Gastrocnemius medialis (tissue), 4 donors: Measurements from ENCODE around the gene MID2. TPM values are rescaled to one million over a fixed set of nuclear protein-coding genes. Genes with fewer than 3 reads are reported as not detected.

Experiments used
- ATAC-seq, 2 donors: fragments of 150-250 bp; one replicate each; pipeline ENCODE4 v1.9.1; 2016
- DNase-seq, 2 donors: peaks; one replicate each; pipeline ENCODE4 v3.0.0-alpha.2; 2019
- H3K27ac ChIP-seq, 4 donors: fragments of 200-600 bp; sonication (generic); 1 replicate in 1 of 4; 2 replicates in 3 of 4; pipeline ENCODE4 v1.5.1; 2016 to 2018; ENCODE audit warnings: mild to moderate bottlenecking in 2 of 4, moderate library complexity in 1 of 4
- H3K27me3 ChIP-seq, 3 donors: fragments of 200-600 bp; sonication (generic) in 2 of 3; 1 replicate in 1 of 3; 2 replicates in 2 of 3; pipeline versions ENCODE4 v1.5.1 to v1.6.0; 2016 to 2019; ENCODE audit warnings: mild to moderate bottlenecking in 1 of 3, moderate library complexity in 1 of 3
- H3K36me3 ChIP-seq, 2 donors: fragments of 200-600 bp; sonication (generic) in 1 of 2; one replicate each; pipeline ENCODE4 v1.5.1; 2017 to 2018
- H3K4me1 ChIP-seq, 2 donors: fragments of 200-600 bp; sonication (generic) in 1 of 2; one replicate each; pipeline ENCODE4 v1.5.1; 2016 to 2017; ENCODE audit warnings: mild to moderate bottlenecking in 2 of 2
- H3K4me3 ChIP-seq, 4 donors: fragments of 200-600 bp; sonication (generic) in 3 of 4; 1 replicate in 1 of 4; 2 replicates in 3 of 4; pipeline ENCODE4 v1.5.1; 2016 to 2019; ENCODE audit warnings: mild to moderate bottlenecking in 2 of 4
- H3K9me3 ChIP-seq, 3 donors: fragments of 200-600 bp; sonication (generic) in 2 of 3; 1 replicate in 1 of 3; 2 replicates in 2 of 3; pipeline ENCODE4 v1.5.1; 2016 to 2019
- POLR2A ChIP-seq, 2 donors: fragments of 450-650 bp; IDR thresholded peaks; one replicate each; pipeline ENCODE4 v1.6.1; 2017; ENCODE audit warnings: antibody characterized with exemption in 2 of 2, mild to moderate bottlenecking in 2 of 2, moderate library complexity in 2 of 2
- in situ Hi-C, 4 donors: fragments of 200-750 bp; cut with MboI; loops; one replicate each; pipeline versions ENCODE4 v1.15.0 to v1.8.0; 2017; ENCODE audit warnings: low sequenced_read_pairs in 4 of 4
- intact Hi-C: fragments of 100-400 bp; cut with DNase I; formaldehyde crosslinking; loops from one replicate; pipeline ENCODE4 v1.15.1; 2023; ENCODE audit warnings: low total_unique reads
- total RNA-seq, 4 donors: library from RNA; depleted of rRNA; stranded (reverse); fragments of >200 nt; gene quantifications; one replicate each; pipeline versions ENCODE4 v1.1.0 to v1.2.3, GENCODE V29; 2016
- TF ChIP-seq, protein P1 (sequence below), 5 experiments: fragments of 450-650 bp in 3 of 5; fragments of 200-600 bp in 2 of 5; sonication (generic) in 2 of 5; IDR thresholded peaks in 4 of 5; conservative IDR thresholded peaks in 1 of 5; 1 replicate in 4 of 5; 2 replicates in 1 of 5; pipeline ENCODE4 v1.5.1; 2016 to 2019; ENCODE audit warnings: antibody characterized with exemption in 5 of 5, mild to moderate bottlenecking in 3 of 5, moderate library complexity in 3 of 5

MID2 gene
- total RNA-seq, 4 donors from 2014 or later, result 20.5 to 25.4 (median 23.9) TPM

DNA sequence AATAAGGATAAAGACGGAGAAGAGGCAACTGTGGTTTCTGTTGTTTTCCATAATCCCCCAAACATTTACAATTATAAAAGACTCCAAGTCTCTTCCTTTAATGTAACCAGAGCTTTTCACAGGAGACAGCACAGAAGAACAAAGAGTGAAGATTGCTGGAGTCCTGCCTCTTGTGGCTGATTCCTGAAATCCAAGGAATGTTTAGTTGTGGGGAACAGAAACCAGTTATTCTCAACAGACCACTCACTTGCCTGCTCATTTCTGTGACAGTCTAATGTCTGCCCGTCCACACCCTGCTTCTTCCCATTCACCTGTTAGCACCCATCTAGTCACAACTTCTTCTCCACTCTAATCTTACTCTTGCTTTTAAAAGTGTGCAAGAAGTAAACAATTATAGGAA, 144.4 kb downstream of the MID2 start:
- H3K4me3 ChIP-seq, result no peak overlapping the region
- in situ Hi-C loops (no loop called here), intact Hi-C loops (no loop called here)
- H3K27ac ChIP-seq, result no peak overlapping the region
- H3K36me3 ChIP-seq, result no peaks in the 10 kb centered on the region
- ATAC-seq (no peak), DNase-seq (no peak)
- H3K27me3 ChIP-seq, result no peaks in the 10 kb centered on the region
- H3K9me3 ChIP-seq, result no peaks in the 10 kb centered on the region
- no peaks in the 10 kb centered on the region for H3K4me1 ChIP-seq
- TF ChIP-seq, protein P1, sequence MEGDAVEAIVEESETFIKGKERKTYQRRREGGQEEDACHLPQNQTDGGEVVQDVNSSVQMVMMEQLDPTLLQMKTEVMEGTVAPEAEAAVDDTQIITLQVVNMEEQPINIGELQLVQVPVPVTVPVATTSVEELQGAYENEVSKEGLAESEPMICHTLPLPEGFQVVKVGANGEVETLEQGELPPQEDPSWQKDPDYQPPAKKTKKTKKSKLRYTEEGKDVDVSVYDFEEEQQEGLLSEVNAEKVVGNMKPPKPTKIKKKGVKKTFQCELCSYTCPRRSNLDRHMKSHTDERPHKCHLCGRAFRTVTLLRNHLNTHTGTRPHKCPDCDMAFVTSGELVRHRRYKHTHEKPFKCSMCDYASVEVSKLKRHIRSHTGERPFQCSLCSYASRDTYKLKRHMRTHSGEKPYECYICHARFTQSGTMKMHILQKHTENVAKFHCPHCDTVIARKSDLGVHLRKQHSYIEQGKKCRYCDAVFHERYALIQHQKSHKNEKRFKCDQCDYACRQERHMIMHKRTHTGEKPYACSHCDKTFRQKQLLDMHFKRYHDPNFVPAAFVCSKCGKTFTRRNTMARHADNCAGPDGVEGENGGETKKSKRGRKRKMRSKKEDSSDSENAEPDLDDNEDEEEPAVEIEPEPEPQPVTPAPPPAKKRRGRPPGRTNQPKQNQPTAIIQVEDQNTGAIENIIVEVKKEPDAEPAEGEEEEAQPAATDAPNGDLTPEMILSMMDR (IDR thresholded peaks at IDR 0.05 in 4 of 5, conservative IDR thresholded peaks at IDR 0.05 in 1 of 5), result no peak
- TF ChIP-seq POLR2A (IDR thresholded peaks at IDR 0.05), result no peak

DNA sequence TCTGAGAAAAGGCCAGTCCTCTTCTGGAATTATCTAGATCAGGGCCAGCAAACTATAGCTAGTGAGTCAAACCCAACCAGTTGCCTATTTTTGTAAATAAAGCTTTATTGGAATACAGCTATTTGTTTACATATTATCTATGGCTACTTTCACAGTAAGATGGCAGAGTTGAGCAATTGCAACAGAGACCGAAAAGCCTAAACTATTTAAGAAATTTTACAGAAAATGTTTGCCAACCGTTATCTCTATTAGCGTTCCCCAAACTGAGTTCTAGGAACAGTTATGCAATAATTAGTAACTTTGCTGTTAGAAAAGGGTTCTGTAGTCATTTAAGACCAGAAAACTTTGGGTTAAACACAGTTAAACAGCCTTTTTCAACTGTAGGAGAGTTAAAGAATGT, 146.0 kb downstream of the MID2 start:
- DNase-seq (no peak), ATAC-seq (no peak)
- no peaks in the 10 kb centered on the region for H3K27me3 ChIP-seq
- intact Hi-C loops, result no loop called here
- no peaks in the 10 kb centered on the region for H3K36me3 ChIP-seq
- in situ Hi-C loops, result no loop called here
- no peak overlapping the region for H3K27ac ChIP-seq
- no peak overlapping the region for H3K4me3 ChIP-seq
- H3K4me1 ChIP-seq, result no peaks in the 10 kb centered on the region
- no peaks in the 10 kb centered on the region for H3K9me3 ChIP-seq
- TF ChIP-seq POLR2A (IDR thresholded peaks at IDR 0.05), result no peak
- TF ChIP-seq, protein P1 (IDR thresholded peaks at IDR 0.05 in 4 of 5, conservative IDR thresholded peaks at IDR 0.05 in 1 of 5), result no peak

Other genes with a start within 250 kb of the MID2 start
- 10 to 100 TPM; 19.6 to 46.0 (median 30.9) TPM for gene PRPS1, start 197.4 kb upstream of the MID2 start, total RNA-seq
- gene TSC22D3, start 50.1 kb upstream of the MID2 start, total RNA-seq, result 1,000 to 10,000 TPM in 2 of 4 donors, 100 to 1,000 TPM in 2; 689 to 1,948 (median 1,054) TPM
- gene NCBP2L, start 48.1 kb upstream of the MID2 start, total RNA-seq, result under 1 TPM in 1 of 4 donors, not detected in 3; 0.11 TPM
- not detected for gene TEX13B, start 156.5 kb downstream of the MID2 start, total RNA-seq
- not detected for gene VSIG1, start 219.2 kb downstream of the MID2 start, total RNA-seq